Activated CD4-positive, alpha-beta T cell treated with anti-CD3 and anti-CD28 coated beads, Interleukin-2, amount 50 U/mL, for 16 hours (primary cell): ENCODE data around the gene SLC4A2.
A peak's percentile ranks its signal among the peaks of the same experiment; 100 is the strongest.

ENCODE experiments used
- DNase-seq: peaks from one replicate; pipeline ENCODE4 v3.0.0-alpha.2; 2020

SLC4A2 gene

GRCh38 chr7:151065516-151065915, 6.1 kb downstream of the SLC4A2 start:
- DNase-seq: no peak

GRCh38 chr7:151066273-151066974, 7.0 kb downstream of the SLC4A2 start:
- no peak for DNase-seq

GRCh38 chr7:151068069-151068773, 8.8 kb downstream of the SLC4A2 start:
- DNase-seq: no peak

DNA sequence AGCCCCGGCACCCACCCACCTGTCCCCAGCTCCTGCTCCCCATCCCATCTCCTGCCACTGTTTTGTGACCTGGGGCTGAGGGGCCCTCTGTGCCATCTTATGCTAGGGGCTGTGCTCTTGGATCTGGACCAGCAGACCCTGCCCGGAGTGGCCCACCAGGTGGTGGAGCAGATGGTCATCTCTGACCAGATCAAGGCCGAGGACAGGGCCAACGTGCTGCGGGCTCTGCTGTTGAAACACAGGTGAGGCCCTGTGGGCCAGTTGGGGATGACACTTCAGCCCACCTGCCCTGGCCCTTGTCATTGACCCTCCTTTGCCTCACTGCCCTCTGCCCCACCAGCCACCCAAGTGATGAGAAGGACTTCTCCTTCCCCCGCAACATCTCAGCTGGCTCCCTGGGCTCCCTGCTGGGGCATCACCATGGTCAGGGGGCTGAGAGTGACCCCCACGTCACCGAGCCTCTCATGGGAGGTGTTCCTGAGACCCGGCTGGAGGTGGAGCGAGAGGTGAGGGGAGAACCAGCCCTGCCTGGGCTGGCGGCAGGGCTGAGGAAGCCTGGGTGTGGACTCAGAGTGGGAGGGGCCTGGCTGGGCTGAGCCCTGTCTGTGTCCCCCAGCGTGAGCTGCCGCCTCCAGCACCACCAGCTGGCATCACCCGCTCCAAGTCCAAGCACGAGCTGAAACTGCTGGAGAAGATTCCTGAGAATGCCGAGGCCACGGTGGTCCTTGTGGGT, 10.6 kb downstream of the SLC4A2 start:
- no peak for DNase-seq

GRCh38 chr7:151070574-151070960, 11.2 kb downstream of the SLC4A2 start:
- no peak for DNase-seq

DNA sequence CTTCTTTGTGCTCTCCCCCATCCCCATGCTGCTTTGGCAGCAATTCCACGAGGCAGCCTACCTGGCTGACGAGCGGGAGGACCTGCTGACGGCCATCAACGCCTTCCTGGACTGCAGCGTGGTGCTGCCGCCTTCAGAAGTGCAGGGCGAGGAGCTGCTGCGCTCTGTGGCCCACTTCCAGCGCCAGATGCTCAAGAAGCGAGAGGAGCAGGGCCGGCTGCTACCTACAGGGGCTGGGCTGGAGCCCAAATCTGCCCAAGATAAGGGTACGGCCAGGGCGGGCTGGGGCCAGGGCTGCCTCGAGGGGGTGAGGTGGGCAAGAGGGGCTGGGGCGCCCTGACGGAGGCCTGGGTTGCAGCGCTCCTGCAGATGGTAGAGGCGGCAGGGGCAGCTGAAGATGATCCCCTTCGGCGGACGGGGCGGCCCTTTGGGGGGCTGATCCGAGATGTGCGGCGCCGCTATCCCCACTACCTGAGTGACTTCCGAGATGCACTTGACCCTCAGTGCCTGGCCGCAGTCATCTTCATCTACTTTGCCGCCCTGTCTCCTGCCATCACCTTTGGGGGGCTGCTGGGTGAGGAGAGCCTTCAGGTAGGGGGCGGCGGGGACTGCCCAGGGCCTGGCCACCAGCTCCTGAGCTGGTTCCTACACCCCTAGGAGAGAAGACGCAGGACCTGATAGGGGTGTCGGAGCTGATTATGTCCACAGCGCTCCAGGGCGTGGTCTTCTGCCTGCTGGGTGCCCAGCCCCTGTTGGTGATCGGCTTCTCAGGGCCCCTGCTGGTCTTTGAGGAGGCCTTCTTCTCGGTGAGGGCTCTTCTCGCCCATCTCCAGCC, 11.9 kb downstream of the SLC4A2 start:
- DNase-seq: no peak

GRCh38 chr7:151073990-151074389, 14.6 kb downstream of the SLC4A2 start:
- DNase-seq: no peak

- DNase-seq: no peak
Observed at GRCh38 chr7:151074817-151075661, 15.7 kb downstream of the SLC4A2 start.

GRCh38 chr7:151075662-151075971, 16.2 kb downstream of the SLC4A2 start:
- no peak for DNase-seq

- DNase-seq: no peak
Observed at GRCh38 chr7:151075978-151076426, 16.6 kb downstream of the SLC4A2 start.

DNA sequence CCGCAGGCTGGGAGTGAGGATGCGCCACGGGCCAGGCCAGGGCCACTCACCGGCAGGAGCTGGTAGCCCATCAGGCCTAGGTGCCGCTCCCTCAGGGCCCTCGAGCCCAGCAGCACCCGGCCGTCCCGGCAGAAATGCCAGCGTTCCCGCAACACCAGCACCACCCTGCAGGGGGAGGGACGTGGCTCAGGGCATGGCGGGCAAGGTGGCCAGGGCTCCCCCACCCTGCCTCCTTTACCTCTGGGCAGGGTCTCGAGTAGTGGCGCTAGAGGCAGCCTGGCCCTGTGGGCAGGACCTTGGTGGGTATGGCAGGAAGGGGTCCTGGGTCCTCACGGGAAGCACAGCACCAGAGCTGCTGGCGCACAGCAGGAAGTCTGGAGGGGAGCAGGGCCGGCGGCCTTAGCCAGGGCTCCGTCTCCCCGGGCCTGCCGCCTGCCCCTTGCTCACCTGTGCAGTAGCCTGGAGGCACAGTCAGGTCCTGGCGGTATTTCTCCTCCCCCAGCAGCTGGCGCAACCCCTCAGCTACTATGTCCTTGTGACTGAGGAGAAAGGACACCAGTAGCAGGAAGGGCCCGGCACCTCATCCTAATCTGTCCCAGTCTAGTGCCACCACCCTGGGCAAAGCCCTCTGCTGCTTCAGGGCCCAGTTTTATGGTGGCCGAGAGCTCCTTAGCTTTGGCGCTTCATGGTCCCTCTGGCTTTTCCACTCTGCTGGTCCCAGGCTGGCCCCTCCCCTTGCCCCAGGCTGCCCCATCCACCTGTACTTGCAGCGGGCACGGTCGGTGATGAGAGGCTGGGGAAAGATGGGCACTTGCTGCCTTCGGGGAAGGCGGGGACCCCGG, 17.7 kb downstream of the SLC4A2 start:
- DNase-seq: no peak

- DNase-seq: no peak
Observed at GRCh38 chr7:151077705-151078232, 18.4 kb downstream of the SLC4A2 start.

- DNase-seq: no peak
Observed at GRCh38 chr7:151078233-151079040, 19.0 kb downstream of the SLC4A2 start.

- no peak for DNase-seq
Observed at GRCh38 chr7:151079199-151079910, 20.0 kb downstream of the SLC4A2 start.

DNA sequence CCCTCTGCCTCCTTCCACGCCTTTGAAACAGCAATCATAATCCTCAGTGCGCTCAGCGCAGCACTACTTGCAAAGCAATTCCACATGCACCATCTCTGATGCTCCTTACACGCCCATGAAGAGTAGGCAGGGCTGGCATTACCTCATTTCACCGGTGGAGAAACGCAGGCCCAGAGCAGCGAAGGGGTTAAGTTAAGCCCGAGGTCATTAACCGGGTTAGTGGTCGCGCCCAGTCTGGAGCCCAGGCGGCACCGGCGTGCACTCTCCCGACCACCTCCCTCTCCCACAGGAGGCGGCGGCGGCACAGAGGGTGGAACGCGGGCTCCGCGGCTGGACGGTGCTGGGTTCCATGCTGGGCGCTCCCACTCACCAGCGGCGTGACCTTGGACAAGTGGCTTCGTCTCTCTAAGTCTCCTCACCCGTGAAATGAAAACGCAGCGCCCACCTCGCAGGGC, 20.7 kb downstream of the SLC4A2 start:
- no peak for DNase-seq

GRCh38 chr7:151080522-151081169, 21.3 kb downstream of the SLC4A2 start, which contains the start of gene FASTK:
TSS of gene FASTK (minus strand) at chr7:151080809. CDS start at chr7:151080766, 43 bp downstream.
- DNase-seq: peak; percentile 91

DNA sequence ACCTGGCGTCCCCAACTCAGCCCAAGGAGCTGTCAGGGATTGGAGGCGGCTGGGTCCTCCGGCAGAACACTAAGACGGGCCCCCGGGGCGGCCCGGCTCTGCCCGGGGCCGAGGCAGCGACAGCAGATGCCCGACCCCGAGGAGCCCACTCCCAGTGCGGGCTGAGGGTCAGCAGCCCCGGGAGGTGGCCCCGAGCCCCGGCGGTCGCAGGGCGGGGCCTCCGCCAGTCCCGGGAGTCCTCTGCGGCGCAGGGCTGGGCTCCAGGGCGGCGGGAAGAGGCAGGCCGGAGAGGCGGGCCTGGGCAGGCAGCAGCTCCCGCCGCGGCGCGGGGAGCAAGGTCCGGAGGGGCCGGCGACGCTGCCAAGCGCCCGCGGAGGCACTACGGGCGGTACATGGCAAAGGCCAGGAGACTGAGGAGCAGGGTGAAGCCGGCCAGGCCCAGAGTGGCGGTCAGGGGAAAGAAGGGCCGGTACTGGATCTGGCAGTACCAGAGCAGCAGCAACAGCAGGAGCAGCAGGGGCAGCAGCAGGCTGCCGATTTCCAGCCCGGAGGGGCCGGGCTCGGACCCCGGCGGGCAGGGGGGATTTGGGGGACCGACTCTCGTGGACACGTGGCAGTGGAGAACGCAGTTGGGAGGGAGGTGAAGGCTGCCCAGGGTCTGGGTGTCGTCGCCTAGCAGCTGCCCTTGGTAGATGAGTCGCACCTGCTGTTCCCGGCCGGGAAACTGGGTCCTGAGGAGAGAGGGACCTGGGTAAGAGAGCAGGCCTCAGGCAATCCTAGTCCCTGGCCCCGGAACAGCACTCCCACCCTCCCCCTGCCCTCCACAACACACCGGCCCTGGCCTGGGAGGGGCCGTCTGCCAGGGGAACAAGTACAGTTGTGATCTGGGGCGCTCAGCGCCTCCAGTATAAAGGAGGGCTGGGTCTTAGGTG, 22.0 kb downstream of the SLC4A2 start:
- no peak for DNase-seq
